Measurements from ENCODE around the gene TTC1.

The TTC1 gene

DNA sequence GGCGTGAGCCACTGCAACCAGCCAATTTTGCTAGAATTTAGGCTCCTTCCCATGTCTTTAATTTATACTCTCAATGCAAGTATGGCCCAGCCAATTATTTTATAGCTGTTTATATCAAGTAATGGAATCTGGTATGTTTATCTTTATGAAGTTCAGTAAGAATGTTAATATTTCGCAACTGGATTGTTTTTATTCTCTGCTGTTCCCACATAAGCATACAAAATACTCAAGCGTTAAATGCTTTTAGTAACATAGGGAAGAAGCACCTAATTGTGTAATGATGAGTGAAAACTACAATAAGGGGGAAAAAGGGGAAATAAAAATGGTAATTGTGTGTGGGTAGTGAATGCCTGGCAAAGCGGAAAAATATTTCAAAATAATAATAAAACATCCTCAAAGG is 89.1 kb downstream of the TTC1 start:
- Histone ChIP-seq H3K36me3 (ENCODE audit: control insufficient read depth, insufficient read depth, low read length) (no peaks in the 10 kb centered on the region), H3K9ac (ENCODE audit: low read length) (no peak overlapping the region), H3K27me3 (ENCODE audit: control insufficient read depth, insufficient read depth, low read length) (no peaks in the 10 kb centered on the region), H3K4me3 (ENCODE audit: low read length) (no peak overlapping the region), H3K9me3 (ENCODE audit: control insufficient read depth, low read length) (no peaks in the 10 kb centered on the region), H3K4me1 (ENCODE audit: control insufficient read depth, insufficient read depth, low read length) (no peaks in the 10 kb centered on the region)

DNA sequence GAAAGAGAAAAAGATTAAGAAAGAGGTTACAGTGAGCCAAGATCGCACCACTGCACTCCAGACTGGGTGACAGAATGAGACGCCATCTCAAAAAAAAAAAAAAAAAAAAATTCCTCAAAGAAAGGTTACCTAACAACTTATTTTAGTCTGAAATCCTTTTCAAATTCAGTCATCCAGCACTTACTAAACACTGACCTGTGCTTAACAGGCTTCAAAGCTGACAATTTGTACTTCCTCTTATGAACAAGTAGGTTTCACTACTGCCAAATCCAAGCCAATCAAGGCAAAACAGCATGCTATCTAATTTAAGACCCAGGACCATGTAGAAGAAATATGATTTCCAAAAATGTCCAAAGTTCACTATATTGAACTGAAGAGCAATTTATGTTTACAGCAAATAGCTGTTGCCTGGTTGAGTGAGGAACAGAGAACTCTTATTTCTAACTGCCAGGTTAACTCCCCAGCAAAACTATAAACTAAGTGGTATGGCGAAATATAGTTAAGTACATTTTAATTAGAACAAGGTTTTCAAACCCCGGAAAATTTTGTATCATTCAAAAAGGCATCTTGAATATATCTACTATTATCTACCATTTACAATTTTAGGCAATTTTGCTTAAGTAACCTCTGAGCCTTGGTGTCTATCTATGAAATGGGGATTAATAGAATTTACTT is 96.9 kb downstream of the TTC1 start:
- Histone ChIP-seq H3K9me3 (ENCODE audit: control insufficient read depth, low read length) (no peaks in the 10 kb centered on the region), H3K36me3 (ENCODE audit: control insufficient read depth, insufficient read depth, low read length) (no peaks in the 10 kb centered on the region), H3K27me3 (ENCODE audit: control insufficient read depth, insufficient read depth, low read length) (no peaks in the 10 kb centered on the region), H3K4me3 (ENCODE audit: low read length) (no peak overlapping the region), H3K4me1 (ENCODE audit: control insufficient read depth, insufficient read depth, low read length) (peaks cover 3% of the 10 kb centered on the region), H3K9ac (ENCODE audit: low read length) (no peak overlapping the region)

DNA sequence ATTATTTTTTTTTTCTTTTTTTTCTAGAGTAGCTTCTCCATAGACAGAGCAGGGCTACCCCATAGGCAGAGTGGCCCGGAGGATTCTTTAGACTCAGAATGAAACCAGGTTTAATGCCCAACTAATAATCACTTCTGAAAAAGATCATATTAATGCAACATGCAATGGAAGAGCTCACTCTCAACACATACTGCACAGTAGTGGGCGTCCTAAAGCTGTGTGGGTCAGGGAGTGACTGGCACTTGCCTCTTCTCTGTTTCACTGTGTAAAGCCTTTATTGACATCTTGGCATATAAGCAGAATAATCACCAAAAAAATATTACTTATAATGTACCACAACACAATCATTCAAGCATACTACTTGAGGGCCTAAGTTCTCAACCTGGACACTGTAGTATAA is 99.2 kb downstream of the TTC1 start:
- peaks cover 3% of the 10 kb centered on the region for H3K4me1 ChIP-seq (ENCODE audit: control insufficient read depth, insufficient read depth, low read length)
- H3K9me3 ChIP-seq (ENCODE audit: control insufficient read depth, low read length), result no peaks in the 10 kb centered on the region
- H3K9ac ChIP-seq (ENCODE audit: low read length), result no peak overlapping the region
- H3K4me3 ChIP-seq (ENCODE audit: low read length), result no peak overlapping the region
- no peaks in the 10 kb centered on the region for H3K36me3 ChIP-seq (ENCODE audit: control insufficient read depth, insufficient read depth, low read length)
- H3K27me3 ChIP-seq (ENCODE audit: control insufficient read depth, insufficient read depth, low read length), result no peaks in the 10 kb centered on the region
